ENCODE data around the gene GSS. TPM values are rescaled to one million over a fixed set of nuclear protein-coding genes. Genes with fewer than 3 reads are reported as not detected.

GSS gene
- polyA plus RNA-seq, 3 donors, result 30.4 to 52.9 (median 34.0) TPM

DNA sequence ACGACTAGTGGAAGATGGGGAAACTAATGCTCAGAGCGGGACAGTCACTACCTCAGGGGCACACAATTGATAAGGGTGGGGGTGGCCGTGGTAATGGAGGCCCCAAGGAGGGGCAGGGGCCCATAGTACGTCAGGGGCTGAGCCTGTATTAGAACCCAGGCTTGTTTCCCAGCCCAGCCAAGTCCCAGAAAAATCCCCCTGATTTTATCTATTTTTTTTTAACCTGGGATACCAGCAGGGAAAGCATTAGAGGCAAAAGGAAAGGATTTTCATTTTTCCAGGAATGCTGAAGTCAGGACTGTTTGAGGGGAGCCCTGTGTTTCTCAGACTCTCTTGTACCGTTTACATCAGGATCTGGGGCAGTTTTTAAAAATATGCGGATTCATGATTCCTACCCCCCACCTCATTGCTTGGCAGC is 444 bp upstream of the GSS start:
- peaks cover 21% of the 10 kb centered on the region for H3K4me1 Mint-ChIP-seq
- H4K20me1 ChIP-seq (ENCODE audit: insufficient read depth, low read length), result no peaks in the 10 kb centered on the region
- H3K4me3 ChIP-seq (replicated peaks in 1 of 3; ENCODE audit: low read depth in 2 of 3, low read length in 3 of 3), result peak overlapping the region; percentile 69 to 89 (median 84)
- peaks cover 5% of the 10 kb centered on the region for H3K79me2 ChIP-seq (ENCODE audit: insufficient read depth, low read length)
- H3K27ac ChIP-seq (ENCODE audit: low read depth in 1 of 2, low read length in 2 of 2), result peak overlapping the region; percentile 88 to 91
- DNase-seq, result no peak
- H3K27ac Mint-ChIP-seq, result peak overlapping the region; percentile 96 to 99 (median 97)
- 0% methylated on average over 3 of the region's 6 CpGs for WGBS (ENCODE audit: insufficient coverage)
- TF ChIP-seq, protein P1, sequence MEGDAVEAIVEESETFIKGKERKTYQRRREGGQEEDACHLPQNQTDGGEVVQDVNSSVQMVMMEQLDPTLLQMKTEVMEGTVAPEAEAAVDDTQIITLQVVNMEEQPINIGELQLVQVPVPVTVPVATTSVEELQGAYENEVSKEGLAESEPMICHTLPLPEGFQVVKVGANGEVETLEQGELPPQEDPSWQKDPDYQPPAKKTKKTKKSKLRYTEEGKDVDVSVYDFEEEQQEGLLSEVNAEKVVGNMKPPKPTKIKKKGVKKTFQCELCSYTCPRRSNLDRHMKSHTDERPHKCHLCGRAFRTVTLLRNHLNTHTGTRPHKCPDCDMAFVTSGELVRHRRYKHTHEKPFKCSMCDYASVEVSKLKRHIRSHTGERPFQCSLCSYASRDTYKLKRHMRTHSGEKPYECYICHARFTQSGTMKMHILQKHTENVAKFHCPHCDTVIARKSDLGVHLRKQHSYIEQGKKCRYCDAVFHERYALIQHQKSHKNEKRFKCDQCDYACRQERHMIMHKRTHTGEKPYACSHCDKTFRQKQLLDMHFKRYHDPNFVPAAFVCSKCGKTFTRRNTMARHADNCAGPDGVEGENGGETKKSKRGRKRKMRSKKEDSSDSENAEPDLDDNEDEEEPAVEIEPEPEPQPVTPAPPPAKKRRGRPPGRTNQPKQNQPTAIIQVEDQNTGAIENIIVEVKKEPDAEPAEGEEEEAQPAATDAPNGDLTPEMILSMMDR (IDR thresholded peaks at IDR 0.05), result peak; percentile 50
- H3K9me3 Mint-ChIP-seq, result peaks cover 0 to 3% (median 0%) of the 10 kb centered on the region in 7 donors
- H3K27me3 Mint-ChIP-seq (ENCODE audit: low read depth in 3 of 3), result peaks cover 0 to 3% (median 0%) of the 10 kb centered on the region in 3 donors
- peak overlapping the region; percentile 85 for H2AFZ ChIP-seq (ENCODE audit: insufficient read depth, low read depth, low read length, poor library complexity, severe bottlenecking)
- H3K36me3 ChIP-seq (replicated peaks in 1 of 2; ENCODE audit: control insufficient read depth in 1 of 2, insufficient read depth in 2 of 2, low read length in 2 of 2), result peaks cover 0 to 10% of the 10 kb centered on the region in 2 donors
- intact Hi-C loops (cut with micrococcal nuclease), result loop anchor here in 1 of 2 donors (5.0 to 10.0 kb wide), 3 partner anchors 64 to 139 kb away; partner anchors contain the start of genes NCOA6 and TRPC4AP
- no peaks in the 10 kb centered on the region for H3K9me3 ChIP-seq (replicated peaks in 1 of 2; ENCODE audit: control insufficient read depth in 1 of 2, insufficient read depth in 1 of 2, low read length in 2 of 2)
- peaks cover 0 to 3% of the 10 kb centered on the region in 2 donors for H3K36me3 Mint-ChIP-seq
- peak overlapping the region; percentile 82 for H3K9ac ChIP-seq (ENCODE audit: insufficient read depth, low read length, poor library complexity, severe bottlenecking)
- H3K4me3 Mint-ChIP-seq, result peak overlapping the region; percentile 97 to 99
- peak overlapping the region; percentile 84 for H3K4me2 ChIP-seq (replicated peaks; ENCODE audit: extremely low read depth, low read length, poor library complexity, severe bottlenecking)
- H3K4me1 ChIP-seq (ENCODE audit: control insufficient read depth in 1 of 2, insufficient read depth in 2 of 2, low read length in 2 of 2), result peaks cover 13 to 14% of the 10 kb centered on the region in 2 donors
- H3K27me3 ChIP-seq (ENCODE audit: control insufficient read depth in 2 of 2, insufficient read depth in 2 of 2, low read length in 2 of 2), result no peaks in the 10 kb centered on the region

DNA sequence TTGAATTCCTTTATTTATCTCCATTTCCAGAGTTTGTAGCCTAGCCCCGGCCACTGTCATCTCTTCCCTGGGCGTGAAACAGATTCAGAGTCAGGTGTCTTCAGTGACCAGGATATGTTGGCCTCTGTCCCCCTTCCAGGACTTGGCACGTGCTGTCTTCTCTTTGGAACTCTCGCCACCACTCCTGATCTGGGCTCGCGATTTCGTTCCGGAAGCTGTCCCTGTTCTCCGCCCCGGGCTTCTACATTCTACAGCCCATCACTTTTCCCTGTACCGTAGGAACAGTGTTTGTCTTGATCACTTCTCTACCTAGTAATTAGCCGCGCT is 739 bp downstream of the GSS start:
- Mint-ChIP-seq H3K27me3 (ENCODE audit: low read depth in 3 of 3) (peaks cover 0 to 3% (median 0%) of the 10 kb centered on the region in 3 donors), H3K4me1 (peaks cover 16% of the 10 kb centered on the region), H3K4me3 (peak overlapping the region; percentile 97 to 99), H3K36me3 (peaks cover 4 to 9% of the 10 kb centered on the region in 2 donors), H3K9me3 (peaks cover 0 to 3% (median 0%) of the 10 kb centered on the region in 7 donors), H3K27ac (peak overlapping the region; percentile 96 to 99 (median 97))
- peaks cover 13 to 14% of the 10 kb centered on the region in 2 donors for H3K4me1 ChIP-seq (ENCODE audit: control insufficient read depth in 1 of 2, insufficient read depth in 2 of 2, low read length in 2 of 2)
- H2AFZ ChIP-seq (ENCODE audit: insufficient read depth, low read depth, low read length, poor library complexity, severe bottlenecking), result peak overlapping the region; percentile 85
- peak overlapping the region; percentile 88 to 91 for H3K27ac ChIP-seq (ENCODE audit: low read depth in 1 of 2, low read length in 2 of 2)
- TF ChIP-seq, protein P1 (IDR thresholded peaks at IDR 0.05), result no peak
- intact Hi-C loops (cut with micrococcal nuclease), result loop anchor here in 1 of 2 donors (1.0 to 10.0 kb wide), 4 partner anchors 63 to 140 kb away; partner anchors contain the start of genes NCOA6 and TRPC4AP
- peaks cover 0 to 16% of the 10 kb centered on the region in 2 donors for H3K36me3 ChIP-seq (replicated peaks in 1 of 2; ENCODE audit: control insufficient read depth in 1 of 2, insufficient read depth in 2 of 2, low read length in 2 of 2)
- no peaks in the 10 kb centered on the region for H3K27me3 ChIP-seq (ENCODE audit: control insufficient read depth in 2 of 2, insufficient read depth in 2 of 2, low read length in 2 of 2)
- peak overlapping the region; percentile 84 for H3K4me2 ChIP-seq (replicated peaks; ENCODE audit: extremely low read depth, low read length, poor library complexity, severe bottlenecking)
- H4K20me1 ChIP-seq (ENCODE audit: insufficient read depth, low read length), result no peaks in the 10 kb centered on the region
- DNase-seq, result peak in 1 of 3 donors; percentile 10
- WGBS (ENCODE audit: insufficient coverage), result 21% methylated on average over 10 of the region's 13 CpGs
- H3K79me2 ChIP-seq (ENCODE audit: insufficient read depth, low read length), result peaks cover 5% of the 10 kb centered on the region
- H3K9me3 ChIP-seq (replicated peaks in 1 of 2; ENCODE audit: control insufficient read depth in 1 of 2, insufficient read depth in 1 of 2, low read length in 2 of 2), result no peaks in the 10 kb centered on the region
- H3K4me3 ChIP-seq (replicated peaks in 1 of 3; ENCODE audit: low read depth in 2 of 3, low read length in 3 of 3), result peak overlapping the region; percentile 69 to 89 (median 84)
- H3K9ac ChIP-seq (ENCODE audit: insufficient read depth, low read length, poor library complexity, severe bottlenecking), result peak overlapping the region; percentile 82

Measured in CD14-positive monocyte (primary cell).